ENCODE data around the gene ADGRL1. TPM values are rescaled to one million over a fixed set of nuclear protein-coding genes. Genes with fewer than 3 reads are reported as not detected.

The ADGRL1 gene
- total and polyA plus RNA-seq, 10 of the 15 experiments (the other 5 are each of a cell fraction or from before 2014, with no cell fraction given) = 0.05 to 4.8 (median 0.71) TPM

DNA sequence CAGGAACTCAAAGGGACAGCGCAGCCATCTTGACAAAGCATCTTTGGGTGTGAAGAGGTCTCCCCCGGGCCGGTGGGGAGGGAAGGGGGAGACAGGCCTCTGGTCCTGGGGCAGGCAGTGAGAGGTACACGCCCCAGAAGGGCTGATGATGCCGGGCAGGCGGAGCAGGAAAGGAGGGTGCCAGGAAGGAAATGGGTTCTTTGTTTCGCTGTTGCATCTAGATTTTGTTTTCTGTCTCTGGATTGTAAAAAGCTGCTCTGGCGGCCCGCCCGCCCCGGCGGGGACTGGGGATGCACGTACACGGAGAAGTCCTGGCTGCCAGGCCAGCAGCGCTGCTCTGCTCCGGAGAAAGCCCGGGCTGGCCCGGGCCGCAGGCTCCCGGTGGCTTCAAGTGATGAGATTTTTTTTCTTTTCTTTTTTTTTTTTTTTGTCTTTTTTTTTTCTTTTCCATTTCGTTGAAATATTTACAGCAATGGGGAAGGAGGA is 56.4 kb downstream of the ADGRL1 start (continued):
- TF ChIP-seq, protein P1, sequence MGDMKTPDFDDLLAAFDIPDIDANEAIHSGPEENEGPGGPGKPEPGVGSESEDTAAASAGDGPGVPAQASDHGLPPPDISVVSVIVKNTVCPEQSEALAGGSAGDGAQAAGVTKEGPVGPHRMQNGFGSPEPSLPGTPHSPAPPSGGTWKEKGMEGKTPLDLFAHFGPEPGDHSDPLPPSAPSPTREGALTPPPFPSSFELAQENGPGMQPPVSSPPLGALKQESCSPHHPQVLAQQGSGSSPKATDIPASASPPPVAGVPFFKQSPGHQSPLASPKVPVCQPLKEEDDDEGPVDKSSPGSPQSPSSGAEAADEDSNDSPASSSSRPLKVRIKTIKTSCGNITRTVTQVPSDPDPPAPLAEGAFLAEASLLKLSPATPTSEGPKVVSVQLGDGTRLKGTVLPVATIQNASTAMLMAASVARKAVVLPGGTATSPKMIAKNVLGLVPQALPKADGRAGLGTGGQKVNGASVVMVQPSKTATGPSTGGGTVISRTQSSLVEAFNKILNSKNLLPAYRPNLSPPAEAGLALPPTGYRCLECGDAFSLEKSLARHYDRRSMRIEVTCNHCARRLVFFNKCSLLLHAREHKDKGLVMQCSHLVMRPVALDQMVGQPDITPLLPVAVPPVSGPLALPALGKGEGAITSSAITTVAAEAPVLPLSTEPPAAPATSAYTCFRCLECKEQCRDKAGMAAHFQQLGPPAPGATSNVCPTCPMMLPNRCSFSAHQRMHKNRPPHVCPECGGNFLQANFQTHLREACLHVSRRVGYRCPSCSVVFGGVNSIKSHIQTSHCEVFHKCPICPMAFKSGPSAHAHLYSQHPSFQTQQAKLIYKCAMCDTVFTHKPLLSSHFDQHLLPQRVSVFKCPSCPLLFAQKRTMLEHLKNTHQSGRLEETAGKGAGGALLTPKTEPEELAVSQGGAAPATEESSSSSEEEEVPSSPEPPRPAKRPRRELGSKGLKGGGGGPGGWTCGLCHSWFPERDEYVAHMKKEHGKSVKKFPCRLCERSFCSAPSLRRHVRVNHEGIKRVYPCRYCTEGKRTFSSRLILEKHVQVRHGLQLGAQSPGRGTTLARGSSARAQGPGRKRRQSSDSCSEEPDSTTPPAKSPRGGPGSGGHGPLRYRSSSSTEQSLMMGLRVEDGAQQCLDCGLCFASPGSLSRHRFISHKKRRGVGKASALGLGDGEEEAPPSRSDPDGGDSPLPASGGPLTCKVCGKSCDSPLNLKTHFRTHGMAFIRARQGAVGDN (IDR thresholded peaks at IDR 0.05) = no peak

DNA sequence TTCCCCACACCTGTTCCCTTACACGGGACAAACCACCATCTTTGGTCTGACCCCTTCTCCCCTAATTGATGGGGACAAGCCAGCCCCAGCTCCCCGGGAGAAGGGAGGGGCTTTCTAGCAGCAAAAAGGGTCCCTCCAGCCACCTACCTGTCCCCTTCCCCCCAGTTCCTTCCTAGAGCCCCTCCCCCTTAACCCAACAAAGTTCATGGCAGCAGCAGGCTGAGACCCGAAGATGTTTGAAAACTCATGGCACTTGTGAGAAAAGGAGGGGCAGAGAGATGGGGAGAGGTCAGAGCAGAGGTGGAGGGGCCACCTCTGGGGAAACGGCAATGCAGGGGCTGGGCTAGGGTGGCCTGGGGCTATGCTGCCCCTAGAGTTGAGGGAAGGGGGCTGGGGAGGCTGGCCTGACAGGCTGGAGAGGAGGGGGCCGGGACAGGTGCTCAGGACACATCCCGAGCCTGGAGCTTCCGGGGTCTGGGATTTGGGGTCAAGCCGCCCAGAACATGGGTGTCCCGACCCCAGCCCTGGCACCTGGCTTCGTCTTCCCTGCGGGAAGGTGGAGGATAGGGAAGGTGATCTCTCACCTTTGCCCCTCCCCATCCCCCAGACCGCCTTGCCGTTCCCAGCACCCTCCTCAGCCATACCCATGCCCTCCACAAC is 57.1 kb downstream of the ADGRL1 start:
- TF ChIP-seq KDM1A (IDR thresholded peaks at IDR 0.05; ENCODE audit: borderline replicate concordance) = no peak
- TF ChIP-seq, protein P2, sequence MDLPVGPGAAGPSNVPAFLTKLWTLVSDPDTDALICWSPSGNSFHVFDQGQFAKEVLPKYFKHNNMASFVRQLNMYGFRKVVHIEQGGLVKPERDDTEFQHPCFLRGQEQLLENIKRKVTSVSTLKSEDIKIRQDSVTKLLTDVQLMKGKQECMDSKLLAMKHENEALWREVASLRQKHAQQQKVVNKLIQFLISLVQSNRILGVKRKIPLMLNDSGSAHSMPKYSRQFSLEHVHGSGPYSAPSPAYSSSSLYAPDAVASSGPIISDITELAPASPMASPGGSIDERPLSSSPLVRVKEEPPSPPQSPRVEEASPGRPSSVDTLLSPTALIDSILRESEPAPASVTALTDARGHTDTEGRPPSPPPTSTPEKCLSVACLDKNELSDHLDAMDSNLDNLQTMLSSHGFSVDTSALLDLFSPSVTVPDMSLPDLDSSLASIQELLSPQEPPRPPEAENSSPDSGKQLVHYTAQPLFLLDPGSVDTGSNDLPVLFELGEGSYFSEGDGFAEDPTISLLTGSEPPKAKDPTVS (IDR thresholded peaks at IDR 0.05; ENCODE audit: low read depth, low read length) = no peak
- TF ChIP-seq PBX3 (IDR thresholded peaks at IDR 0.05; ENCODE audit: insufficient replicate concordance, low read depth, low read length) = no peak
- TF ChIP-seq MAX (IDR thresholded peaks at IDR 0.05; ENCODE audit: low read depth, low read length) = no peak
- no peak for TF ChIP-seq PAX5 (IDR thresholded peaks at IDR 0.05; ENCODE audit: borderline replicate concordance, low read depth, low read length)
- no peak for TF ChIP-seq SMARCA5 (IDR thresholded peaks at IDR 0.05)
- TF ChIP-seq, protein P3, sequence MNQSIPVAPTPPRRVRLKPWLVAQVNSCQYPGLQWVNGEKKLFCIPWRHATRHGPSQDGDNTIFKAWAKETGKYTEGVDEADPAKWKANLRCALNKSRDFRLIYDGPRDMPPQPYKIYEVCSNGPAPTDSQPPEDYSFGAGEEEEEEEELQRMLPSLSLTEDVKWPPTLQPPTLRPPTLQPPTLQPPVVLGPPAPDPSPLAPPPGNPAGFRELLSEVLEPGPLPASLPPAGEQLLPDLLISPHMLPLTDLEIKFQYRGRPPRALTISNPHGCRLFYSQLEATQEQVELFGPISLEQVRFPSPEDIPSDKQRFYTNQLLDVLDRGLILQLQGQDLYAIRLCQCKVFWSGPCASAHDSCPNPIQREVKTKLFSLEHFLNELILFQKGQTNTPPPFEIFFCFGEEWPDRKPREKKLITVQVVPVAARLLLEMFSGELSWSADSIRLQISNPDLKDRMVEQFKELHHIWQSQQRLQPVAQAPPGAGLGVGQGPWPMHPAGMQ (IDR thresholded peaks at IDR 0.05; ENCODE audit: borderline replicate concordance) = no peak
- TF ChIP-seq DPF2 (IDR thresholded peaks at IDR 0.05) = no peak
- no TSS peak for BruUV-seq (replicated peaks)
- H3K36me3 ChIP-seq (ENCODE audit: control insufficient read depth in 2 of 2, insufficient read depth in 2 of 2, low read length in 1 of 2) = no peaks in the 10 kb centered on the region
- H3K79me2 ChIP-seq (ENCODE audit: control insufficient read depth, insufficient read depth, low read length) = no peaks in the 10 kb centered on the region
- no peak for FAIRE-seq
- SMC1A ChIA-PET (ENCODE audit: uncharacterized antibody, unreplicated experiment) = no interaction called here
- no peak for ATAC-seq
- H3K4me3 ChIP-seq = no peak overlapping the region
- CTCF ChIA-PET = interaction anchor here (1.1 to 1.5 kb wide), 2 partner anchors 12 to 199 kb away, joined by 3 to 4 read pairs; no protein-coding TSS in a partner anchor
- no peak for DNase-seq (ENCODE audit: low read depth, low spot score)
- no peaks in the 10 kb centered on the region for H3K9me3 ChIP-seq (replicated peaks; ENCODE audit: control insufficient read depth, insufficient read depth, low read length)
- in situ Hi-C loops (cut with MboI) (no loop called here), intact Hi-C loops (cut with micrococcal nuclease; ENCODE audit: unreplicated experiment) (no loop called here)
- H4K20me1 ChIP-seq (ENCODE audit: control insufficient read depth, insufficient read depth) = no peaks in the 10 kb centered on the region
- 84% methylated on average over 12 of the region's 13 CpGs for WGBS (ENCODE audit: insufficient coverage, insufficient replicate concordance, low lambda C conversion rate, missing lambda C conversion rate)
- RAD21 ChIA-PET (ENCODE audit: unreplicated experiment) = interaction anchor here (1.2 kb wide), 2 partner anchors 12 to 330 kb away, joined by 3 to 4 read pairs; partner anchors contain the start of gene ASF1B
- peak overlapping the region; percentile 54 for H2AFZ ChIP-seq (ENCODE audit: control insufficient read depth, low read depth, low read length)
- POLR2A ChIA-PET = no interaction called here
- H3K4me2 ChIP-seq (ENCODE audit: control insufficient read depth, insufficient read depth) = peak overlapping the region; percentile 59; the same call in 1 of the 2 replicates
- H3K27me3 ChIP-seq (replicated peaks in 1 of 2; ENCODE audit: control insufficient read depth in 2 of 2, insufficient read depth in 2 of 2, low read length in 1 of 2) = no peaks in the 10 kb centered on the region
- H3K27ac ChIP-seq (ENCODE audit: control insufficient read depth, insufficient read depth) = no peak overlapping the region
- H3K9ac ChIP-seq (ENCODE audit: control insufficient read depth, insufficient read depth, low read length) = no peak overlapping the region
- peaks cover 6% of the 10 kb centered on the region; the same call in 1 of the 2 replicates for H3K4me1 ChIP-seq (ENCODE audit: control insufficient read depth, insufficient read depth, low read length)

Data from GM12878 (cell line).